Epithelial cell of proximal tubule (primary cell): ENCODE results near the gene EIPR1. TPM values are rescaled to one million over a fixed set of nuclear protein-coding genes. Genes with fewer than 3 reads are reported as not detected.

ENCODE experiments used
- DNase-seq: peaks from one replicate; pipeline ENCODE4 v3.0.0-alpha.2; 2011; ENCODE audit warnings: low read depth
- H3K4me3 ChIP-seq: 2 replicates; pipeline ENCODE4 v1.5.1; 2011; ENCODE audit warnings: low read depth, mild to moderate bottlenecking, low read length
- total RNA-seq: library from RNA; depleted of rRNA; stranded (reverse); fragments of >200 nt; gene quantifications from 2 replicates; pipeline ENCODE4 v1.2.3, GENCODE V29; 2015
- TF ChIP-seq, protein P1 (sequence below): conservative IDR thresholded peaks from 2 replicates; pipeline ENCODE4 v1.5.1; 2012; ENCODE audit warnings: low read depth, mild to moderate bottlenecking, low read length

Gene EIPR1
- total RNA-seq, 1 donor from 2014 or later: 43.9 TPM

DNA sequence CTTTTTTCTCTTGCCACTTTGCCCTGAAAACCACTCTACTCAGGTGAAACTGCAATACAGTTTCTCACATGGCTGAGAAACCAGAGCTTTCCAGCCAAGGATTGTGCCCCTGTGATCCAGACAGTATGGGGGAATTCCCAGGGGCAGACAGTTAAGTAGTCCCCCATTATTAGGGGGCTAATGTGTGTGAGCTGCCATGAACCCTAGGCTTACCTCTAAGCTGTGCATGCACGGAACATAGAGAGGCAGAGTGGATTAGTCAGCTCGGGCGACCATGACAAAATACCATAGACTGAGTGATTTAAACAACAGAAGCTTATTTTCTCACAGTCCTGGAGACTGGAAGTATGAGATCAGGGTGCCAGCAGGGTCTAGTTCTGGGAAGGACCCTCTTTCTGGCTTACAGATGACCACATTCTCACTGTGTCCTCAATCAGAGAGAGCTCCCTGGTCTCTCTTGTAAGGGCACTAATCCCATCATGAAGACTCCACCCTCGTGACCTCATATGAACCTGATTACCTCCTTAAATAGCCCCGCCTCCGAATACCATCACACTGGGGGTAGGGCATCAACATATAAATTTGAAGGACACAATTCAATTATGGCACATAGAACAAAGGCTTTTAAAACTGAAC lies 215.1 kb downstream of the EIPR1 start:
- DNase-seq: no peak
- no peak overlapping the region for H3K4me3 ChIP-seq
- TF ChIP-seq, protein P1, sequence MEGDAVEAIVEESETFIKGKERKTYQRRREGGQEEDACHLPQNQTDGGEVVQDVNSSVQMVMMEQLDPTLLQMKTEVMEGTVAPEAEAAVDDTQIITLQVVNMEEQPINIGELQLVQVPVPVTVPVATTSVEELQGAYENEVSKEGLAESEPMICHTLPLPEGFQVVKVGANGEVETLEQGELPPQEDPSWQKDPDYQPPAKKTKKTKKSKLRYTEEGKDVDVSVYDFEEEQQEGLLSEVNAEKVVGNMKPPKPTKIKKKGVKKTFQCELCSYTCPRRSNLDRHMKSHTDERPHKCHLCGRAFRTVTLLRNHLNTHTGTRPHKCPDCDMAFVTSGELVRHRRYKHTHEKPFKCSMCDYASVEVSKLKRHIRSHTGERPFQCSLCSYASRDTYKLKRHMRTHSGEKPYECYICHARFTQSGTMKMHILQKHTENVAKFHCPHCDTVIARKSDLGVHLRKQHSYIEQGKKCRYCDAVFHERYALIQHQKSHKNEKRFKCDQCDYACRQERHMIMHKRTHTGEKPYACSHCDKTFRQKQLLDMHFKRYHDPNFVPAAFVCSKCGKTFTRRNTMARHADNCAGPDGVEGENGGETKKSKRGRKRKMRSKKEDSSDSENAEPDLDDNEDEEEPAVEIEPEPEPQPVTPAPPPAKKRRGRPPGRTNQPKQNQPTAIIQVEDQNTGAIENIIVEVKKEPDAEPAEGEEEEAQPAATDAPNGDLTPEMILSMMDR: no peak

DNA sequence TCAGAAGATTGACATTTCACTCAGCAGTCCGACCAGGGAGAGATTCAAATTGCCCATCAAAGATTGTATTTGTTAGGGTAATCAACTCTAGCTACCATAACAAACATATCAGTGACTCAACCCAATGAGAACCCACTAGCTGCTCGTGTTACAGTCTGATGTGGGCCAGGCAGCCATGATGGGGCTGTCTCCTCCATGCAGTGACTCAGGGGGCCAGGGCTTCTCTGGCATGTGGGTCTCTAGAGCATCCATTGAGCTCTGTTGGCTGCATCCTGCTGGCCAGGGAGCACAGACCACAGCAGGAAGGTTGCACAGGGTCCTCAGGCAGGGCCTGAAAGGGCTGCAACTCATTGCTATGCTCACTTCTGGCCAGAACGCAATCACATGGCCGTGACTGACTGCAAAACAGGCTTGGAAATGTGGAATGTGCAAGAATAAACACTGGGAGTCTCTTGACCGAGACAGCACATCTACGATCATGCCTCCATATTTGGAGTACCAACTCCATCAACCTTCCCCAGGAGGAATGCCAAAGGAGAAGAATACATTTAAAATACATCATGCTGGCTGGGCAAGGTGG lies 216.8 kb downstream of the EIPR1 start:
- TF ChIP-seq, protein P1: no peak
- DNase-seq: no peak
- H3K4me3 ChIP-seq: no peak overlapping the region

DNA sequence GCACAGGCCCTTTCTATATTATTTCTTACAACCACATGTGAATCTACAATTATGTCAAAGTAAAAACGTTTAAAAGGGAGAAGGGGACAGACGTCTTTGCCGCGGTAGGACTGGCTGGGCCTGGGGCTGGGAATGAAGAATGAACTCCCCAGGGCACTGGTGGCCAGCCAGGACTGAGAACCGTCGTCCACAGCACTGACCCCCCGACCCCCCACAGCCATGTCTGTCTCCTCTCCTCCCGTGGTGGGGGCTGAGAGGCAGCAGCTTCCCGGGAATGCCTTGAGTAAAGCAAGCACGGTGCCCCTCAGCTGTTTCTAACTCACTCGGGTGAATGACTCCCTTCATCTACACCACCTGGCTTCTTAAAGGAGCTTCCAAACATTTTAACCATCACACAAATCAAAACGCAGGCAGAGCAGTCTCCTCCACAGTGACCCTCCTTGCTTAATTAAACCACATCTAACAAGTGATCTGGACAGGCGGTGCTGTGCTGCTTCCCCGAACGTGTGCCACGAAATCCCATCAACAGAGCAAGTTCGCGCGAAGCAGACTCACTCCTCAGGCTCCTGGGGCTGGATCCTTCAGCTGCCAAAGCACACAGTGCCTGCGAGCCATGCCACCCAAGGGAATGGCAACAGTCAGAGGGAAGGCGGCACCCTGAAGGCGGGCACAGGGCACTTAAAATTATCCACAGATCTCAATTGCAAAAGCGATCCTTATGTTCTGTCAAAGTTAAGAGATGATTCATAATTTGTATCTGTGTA lies 217.7 kb downstream of the EIPR1 start:
- DNase-seq: no peak
- TF ChIP-seq, protein P1: no peak
- no peak overlapping the region for H3K4me3 ChIP-seq

DNA sequence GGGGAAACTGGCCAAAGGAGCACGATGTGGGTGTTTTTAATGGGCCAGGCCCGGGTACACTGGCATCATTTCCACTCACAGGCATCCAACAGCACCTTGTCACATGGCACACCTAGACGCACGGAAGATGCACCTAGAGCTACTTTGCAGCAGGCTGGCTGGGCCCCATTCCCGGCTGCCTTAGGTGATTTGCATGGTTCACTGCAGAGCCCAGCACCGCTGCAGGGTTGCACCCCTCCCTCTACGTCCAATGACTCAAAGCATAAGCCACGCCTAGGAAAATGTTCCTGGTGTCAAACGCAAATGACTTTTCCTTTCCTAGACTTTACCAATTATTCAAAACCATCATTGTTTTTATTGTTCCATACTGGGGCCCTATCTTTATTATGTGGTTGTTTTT lies 222.9 kb downstream of the EIPR1 start:
- TF ChIP-seq, protein P1: no peak
- H3K4me3 ChIP-seq: no peak overlapping the region
- no peak for DNase-seq

DNA sequence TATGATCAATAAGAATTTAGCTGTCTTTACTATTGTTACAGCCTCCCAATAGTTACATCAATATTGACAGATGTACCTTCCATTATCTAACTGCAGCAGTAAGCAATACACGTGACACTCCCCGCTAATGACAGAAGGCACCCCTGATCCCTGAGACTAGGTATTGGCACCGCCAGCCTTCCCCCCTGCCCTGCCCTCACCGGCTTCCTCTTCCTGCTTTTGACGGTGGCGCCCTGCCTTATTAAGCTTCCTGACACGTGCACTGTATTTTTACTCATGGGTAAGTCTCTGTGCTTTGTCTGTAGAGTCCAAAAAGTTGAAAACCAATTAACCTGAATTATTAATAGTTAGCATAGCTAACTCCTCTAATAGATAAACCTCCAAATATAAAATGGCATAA lies 223.5 kb downstream of the EIPR1 start:
- TF ChIP-seq, protein P1: no peak
- DNase-seq: no peak
- H3K4me3 ChIP-seq: no peak overlapping the region

DNA sequence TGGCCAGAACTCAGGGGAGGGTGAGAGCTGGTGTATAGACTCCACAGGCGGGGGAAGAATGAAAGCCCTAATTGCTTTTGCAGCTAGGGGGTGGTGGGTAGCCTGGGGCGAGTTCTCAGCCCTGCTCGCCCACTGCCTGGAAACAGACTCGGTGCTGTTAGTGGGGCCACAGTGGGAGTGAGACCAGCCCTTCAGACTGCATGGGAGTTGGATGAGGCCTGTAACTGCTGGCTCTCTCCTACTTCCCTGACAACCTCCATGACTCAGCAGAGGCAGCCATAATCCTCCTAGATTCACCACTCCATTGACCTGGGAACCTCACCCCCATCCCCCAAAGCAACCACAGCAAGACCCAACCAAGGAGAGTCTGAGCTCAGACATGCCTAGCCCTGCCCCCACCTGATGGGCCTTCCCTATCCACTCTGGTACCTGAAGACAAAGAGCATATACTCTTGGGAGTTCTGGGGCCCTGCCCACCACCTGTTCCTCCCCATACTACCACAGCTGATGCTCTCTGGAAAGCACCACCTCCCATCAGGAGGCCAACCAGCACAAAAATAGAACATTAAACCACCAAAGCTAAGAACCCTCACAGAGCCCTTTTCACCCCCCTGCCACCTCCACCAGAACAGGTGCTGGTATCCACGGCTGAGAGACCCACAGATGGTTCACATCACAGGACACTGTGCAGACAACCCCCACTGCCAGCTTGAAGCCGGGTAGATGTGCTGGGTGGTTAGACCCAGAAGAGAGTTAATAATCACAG lies 226.3 kb downstream of the EIPR1 start:
- no peak overlapping the region for H3K4me3 ChIP-seq
- no peak for DNase-seq
- TF ChIP-seq, protein P1: no peak
